ENCODE measurements around the gene VEGFC. TPM values are rescaled to one million over a fixed set of nuclear protein-coding genes. Genes with fewer than 3 reads are reported as not detected.

VEGFC gene
- polyA plus RNA-seq, 1 of the 3 experiments (the other 2 are of a cell fraction), result 81.9 TPM

DNA sequence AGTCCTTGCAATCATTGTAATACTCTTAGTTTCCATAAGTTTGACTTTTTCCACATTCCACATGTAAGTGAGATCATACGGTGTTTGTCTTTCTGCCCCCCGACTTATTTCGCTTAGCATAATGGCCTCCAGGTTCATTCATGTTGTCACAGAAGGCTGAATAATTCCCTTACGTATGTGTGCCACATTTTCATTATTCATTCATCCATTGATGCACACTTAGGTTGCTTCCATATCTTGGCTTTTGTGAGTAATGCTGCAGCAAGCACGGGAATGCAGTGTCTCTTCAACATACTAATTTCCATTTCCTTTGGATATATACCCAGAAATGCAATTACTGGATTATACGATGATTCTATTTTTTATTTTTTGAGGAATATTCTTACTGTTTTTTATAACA lies 22.0 kb upstream of the VEGFC start:
- Histone ChIP-seq H3K27me3 (ENCODE audit: insufficient read depth) (no peaks in the 10 kb centered on the region), H3F3A (replicated peaks; ENCODE audit: insufficient read depth) (peaks cover 29% of the 10 kb centered on the region), H3K4me3 (ENCODE audit: low read depth in 2 of 2, low read length in 1 of 2) (peak overlapping the region in 1 of 2 experiments; percentile 35; a peak in 1 of 4 replicates), H3K4me1 (ENCODE audit: control insufficient read depth in 1 of 2, insufficient read depth in 2 of 2, low read depth in 1 of 2, low read length in 1 of 2) (peaks cover 0 to 33% of the 10 kb centered on the region in 2 experiments; a peak in 3 of 4 replicates), H3K9ac (peak overlapping the region; percentile 59; the same call in 1 of the 2 replicates), H3K9me3 (no peaks in the 10 kb centered on the region), H3K27ac (ENCODE audit: low read depth in 2 of 2, low read length in 1 of 2) (peak overlapping the region; percentile 39 to 87; a peak in 3 of 4 replicates), H2AFZ (ENCODE audit: low read depth) (peak overlapping the region; percentile 84; the same call in 1 of the 2 replicates), H3K9me2 (no peaks in the 10 kb centered on the region), H4K20me1 (ENCODE audit: insufficient read depth) (no peaks in the 10 kb centered on the region), H3K79me2 (ENCODE audit: insufficient read depth) (peaks cover 6% of the 10 kb centered on the region; the same call in 1 of the 2 replicates), H3K4me2 (peak overlapping the region; percentile 69), H3K36me3 (replicated peaks in 1 of 2; ENCODE audit: control insufficient read depth in 1 of 2, insufficient read depth in 2 of 2, low read length in 1 of 2) (no peaks in the 10 kb centered on the region)
- no peak for DNase-seq
- WGBS (ENCODE audit: low lambda C conversion rate), result 12% methylated on average over 6 of the region's 6 CpGs
- ChIA-PET CTCF (no interaction called here), POLR2A (no interaction called here)
- TF ChIP-seq, protein P1, sequence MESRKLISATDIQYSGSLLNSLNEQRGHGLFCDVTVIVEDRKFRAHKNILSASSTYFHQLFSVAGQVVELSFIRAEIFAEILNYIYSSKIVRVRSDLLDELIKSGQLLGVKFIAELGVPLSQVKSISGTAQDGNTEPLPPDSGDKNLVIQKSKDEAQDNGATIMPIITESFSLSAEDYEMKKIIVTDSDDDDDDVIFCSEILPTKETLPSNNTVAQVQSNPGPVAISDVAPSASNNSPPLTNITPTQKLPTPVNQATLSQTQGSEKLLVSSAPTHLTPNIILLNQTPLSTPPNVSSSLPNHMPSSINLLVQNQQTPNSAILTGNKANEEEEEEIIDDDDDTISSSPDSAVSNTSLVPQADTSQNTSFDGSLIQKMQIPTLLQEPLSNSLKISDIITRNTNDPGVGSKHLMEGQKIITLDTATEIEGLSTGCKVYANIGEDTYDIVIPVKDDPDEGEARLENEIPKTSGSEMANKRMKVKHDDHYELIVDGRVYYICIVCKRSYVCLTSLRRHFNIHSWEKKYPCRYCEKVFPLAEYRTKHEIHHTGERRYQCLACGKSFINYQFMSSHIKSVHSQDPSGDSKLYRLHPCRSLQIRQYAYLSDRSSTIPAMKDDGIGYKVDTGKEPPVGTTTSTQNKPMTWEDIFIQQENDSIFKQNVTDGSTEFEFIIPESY (IDR thresholded peaks at IDR 0.05; ENCODE audit: borderline replicate concordance, low read depth), result no peak
- TF ChIP-seq NFIC (IDR thresholded peaks at IDR 0.05; ENCODE audit: borderline replicate concordance) (peak; percentile 33; the same call in 1 of the 2 replicates), EP300 (IDR thresholded peaks at IDR 0.05; ENCODE audit: borderline replicate concordance in 1 of 2, low read depth in 1 of 2, low read length in 1 of 2) (peak in 1 of 2 experiments; percentile 58; a peak in 2 of 4 replicates), FOSL2 (IDR thresholded peaks at IDR 0.05; ENCODE audit: borderline replicate concordance, low read depth) (peak; percentile 76; the same call in 1 of the 2 replicates), EZH2phosphoT487 (IDR thresholded peaks at IDR 0.05; ENCODE audit: borderline replicate concordance, low read depth) (no peak), FOXJ3 (CRISPR knock-in tag; IDR thresholded peaks at IDR 0.05) (no peak), JUND (IDR thresholded peaks at IDR 0.05) (peak; percentile 63), FOXM1 (IDR thresholded peaks at IDR 0.05; ENCODE audit: low read depth) (0 out of 2 replicates have a peak, but pooled peaks have one; percentile 34), RAD21 (IDR thresholded peaks at IDR 0.05; ENCODE audit: low read length) (no peak), NRF1 (IDR thresholded peaks at IDR 0.05; ENCODE audit: low read depth, low read length) (no peak), POLR2AphosphoS5 (IDR thresholded peaks at IDR 0.05; ENCODE audit: low read depth, low read length) (peak; percentile 51; the same call in 1 of the 2 replicates), SMC3 (IDR thresholded peaks at IDR 0.05; ENCODE audit: low read depth, low read length) (no peak), TCF12 (IDR thresholded peaks at IDR 0.05) (peak; percentile 73; the same call in 1 of the 2 replicates), TEAD4 (IDR thresholded peaks at IDR 0.05; ENCODE audit: borderline replicate concordance, insufficient read depth) (peak; percentile 54; the same call in 1 of the 2 replicates), YY1 (IDR thresholded peaks at IDR 0.05; ENCODE audit: low read depth) (peak; percentile 71; the same call in 1 of the 2 replicates), RCOR1 (IDR thresholded peaks at IDR 0.05; ENCODE audit: low read length) (no peak)
- TF ChIP-seq, protein P2, sequence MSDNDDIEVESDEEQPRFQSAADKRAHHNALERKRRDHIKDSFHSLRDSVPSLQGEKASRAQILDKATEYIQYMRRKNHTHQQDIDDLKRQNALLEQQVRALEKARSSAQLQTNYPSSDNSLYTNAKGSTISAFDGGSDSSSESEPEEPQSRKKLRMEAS (IDR thresholded peaks at IDR 0.05; ENCODE audit: low read depth), result peak; percentile 48; the same call in 1 of the 2 replicates
- TF ChIP-seq, protein P3, sequence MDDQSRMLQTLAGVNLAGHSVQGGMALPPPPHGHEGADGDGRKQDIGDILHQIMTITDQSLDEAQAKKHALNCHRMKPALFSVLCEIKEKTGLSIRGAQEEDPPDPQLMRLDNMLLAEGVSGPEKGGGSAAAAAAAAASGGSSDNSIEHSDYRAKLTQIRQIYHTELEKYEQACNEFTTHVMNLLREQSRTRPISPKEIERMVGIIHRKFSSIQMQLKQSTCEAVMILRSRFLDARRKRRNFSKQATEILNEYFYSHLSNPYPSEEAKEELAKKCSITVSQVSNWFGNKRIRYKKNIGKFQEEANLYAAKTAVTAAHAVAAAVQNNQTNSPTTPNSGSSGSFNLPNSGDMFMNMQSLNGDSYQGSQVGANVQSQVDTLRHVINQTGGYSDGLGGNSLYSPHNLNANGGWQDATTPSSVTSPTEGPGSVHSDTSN (IDR thresholded peaks at IDR 0.05), result peak; percentile 56; the same call in 1 of the 2 replicates

Measured in SK-N-SH (cell line).